ENCODE results near the gene SLC9A5.

DNA sequence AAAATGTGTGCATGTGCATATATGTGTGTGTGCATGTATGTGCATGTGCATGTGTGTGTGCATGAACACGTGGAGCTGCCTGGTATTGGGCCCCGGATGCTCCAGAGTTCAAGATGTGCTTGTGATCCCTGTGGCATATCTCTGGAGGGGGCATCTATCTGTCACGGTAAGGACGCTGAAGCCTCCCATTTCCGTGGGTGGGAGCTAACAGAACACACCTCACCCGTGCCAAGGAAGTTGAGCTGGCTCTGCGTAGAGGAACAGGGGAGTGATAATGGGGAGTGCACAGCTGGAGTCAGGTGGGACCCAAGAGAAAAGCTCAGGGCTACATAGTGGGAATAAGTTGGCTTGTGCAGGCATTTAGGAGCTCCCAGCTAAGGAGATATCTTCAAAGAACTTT is 37.1 kb upstream of the SLC9A5 start:
- TF ChIP-seq POU6F1 (CRISPR knock-in tag; IDR thresholded peaks at IDR 0.05; ENCODE audit: borderline replicate concordance, low read depth) (no peak), ZFP30 (CRISPR knock-in tag; IDR thresholded peaks at IDR 0.05) (no peak), CSDC2 (CRISPR knock-in tag; IDR thresholded peaks at IDR 0.05) (no peak), ESRRG (CRISPR knock-in tag; IDR thresholded peaks at IDR 0.05) (no peak), ISL1 (CRISPR knock-in tag; IDR thresholded peaks at IDR 0.05) (no peak), ZNF70 (CRISPR knock-in tag; IDR thresholded peaks at IDR 0.05) (no peak), ZFP3 (CRISPR knock-in tag; IDR thresholded peaks at IDR 0.05) (no peak)
- TF ChIP-seq, protein P1, sequence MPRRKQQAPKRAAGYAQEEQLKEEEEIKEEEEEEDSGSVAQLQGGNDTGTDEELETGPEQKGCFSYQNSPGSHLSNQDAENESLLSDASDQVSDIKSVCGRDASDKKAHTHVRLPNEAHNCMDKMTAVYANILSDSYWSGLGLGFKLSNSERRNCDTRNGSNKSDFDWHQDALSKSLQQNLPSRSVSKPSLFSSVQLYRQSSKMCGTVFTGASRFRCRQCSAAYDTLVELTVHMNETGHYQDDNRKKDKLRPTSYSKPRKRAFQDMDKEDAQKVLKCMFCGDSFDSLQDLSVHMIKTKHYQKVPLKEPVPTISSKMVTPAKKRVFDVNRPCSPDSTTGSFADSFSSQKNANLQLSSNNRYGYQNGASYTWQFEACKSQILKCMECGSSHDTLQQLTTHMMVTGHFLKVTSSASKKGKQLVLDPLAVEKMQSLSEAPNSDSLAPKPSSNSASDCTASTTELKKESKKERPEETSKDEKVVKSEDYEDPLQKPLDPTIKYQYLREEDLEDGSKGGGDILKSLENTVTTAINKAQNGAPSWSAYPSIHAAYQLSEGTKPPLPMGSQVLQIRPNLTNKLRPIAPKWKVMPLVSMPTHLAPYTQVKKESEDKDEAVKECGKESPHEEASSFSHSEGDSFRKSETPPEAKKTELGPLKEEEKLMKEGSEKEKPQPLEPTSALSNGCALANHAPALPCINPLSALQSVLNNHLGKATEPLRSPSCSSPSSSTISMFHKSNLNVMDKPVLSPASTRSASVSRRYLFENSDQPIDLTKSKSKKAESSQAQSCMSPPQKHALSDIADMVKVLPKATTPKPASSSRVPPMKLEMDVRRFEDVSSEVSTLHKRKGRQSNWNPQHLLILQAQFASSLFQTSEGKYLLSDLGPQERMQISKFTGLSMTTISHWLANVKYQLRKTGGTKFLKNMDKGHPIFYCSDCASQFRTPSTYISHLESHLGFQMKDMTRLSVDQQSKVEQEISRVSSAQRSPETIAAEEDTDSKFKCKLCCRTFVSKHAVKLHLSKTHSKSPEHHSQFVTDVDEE (CRISPR knock-in tag; IDR thresholded peaks at IDR 0.05), result no peak

Data from SK-N-SH treated with all-trans-retinoic acid at 6 μM for 48 hours (cell line).